ENCODE results near the gene ENG. TPM values are rescaled to one million over a fixed set of nuclear protein-coding genes. Genes with fewer than 3 reads are reported as not detected.
"Not testable (repeated sequence)": the region's sequence is repeated elsewhere in the genome, so short reads cannot be mapped to it uniquely, and the experiment has no call there.

Gene ENG
- total RNA-seq, 1 experiment from 2014 or later: 12.9 TPM

DNA sequence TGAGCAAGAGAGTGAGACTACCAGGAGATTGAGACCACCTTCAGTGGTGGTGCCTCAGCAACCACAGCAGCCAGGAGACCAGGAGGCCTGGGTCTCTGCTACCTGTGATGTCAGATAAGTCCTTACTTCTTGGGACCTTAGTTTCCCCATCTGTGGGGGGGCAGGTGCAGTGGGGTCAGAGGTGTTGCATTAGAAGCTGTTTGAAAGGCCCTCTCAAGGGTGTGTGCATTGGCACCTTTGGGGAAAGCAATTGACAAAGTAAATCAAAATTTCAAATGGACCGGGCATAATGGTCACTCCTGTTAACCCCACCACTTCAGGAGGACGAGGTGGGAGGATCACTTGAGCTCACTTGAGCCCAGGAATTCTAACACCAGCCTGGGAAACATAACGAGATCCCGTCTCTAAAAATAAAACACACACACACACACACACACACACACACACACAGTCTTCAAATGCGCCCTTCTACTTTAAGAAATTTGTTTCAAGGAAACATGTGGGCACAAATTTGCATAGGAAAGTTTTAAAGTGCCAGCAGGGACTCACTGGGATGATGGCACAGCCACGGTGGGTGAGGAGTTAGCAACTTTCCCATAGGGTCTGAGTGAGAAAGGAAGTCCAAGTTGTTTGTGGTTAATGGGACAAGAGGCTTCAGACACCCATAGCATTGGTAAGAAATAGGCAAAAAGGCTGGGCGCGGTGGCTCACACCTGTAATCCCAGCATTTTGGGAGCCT lies 24.4 kb upstream of the ENG start:
- no peak for DNase-seq (ENCODE audit: extremely low read depth, low read depth)

GRCh38 chr9:127878001-127878651 lies 23.7 kb upstream of the ENG start:
- DNase-seq (ENCODE audit: extremely low read depth, low read depth): no peak

DNA sequence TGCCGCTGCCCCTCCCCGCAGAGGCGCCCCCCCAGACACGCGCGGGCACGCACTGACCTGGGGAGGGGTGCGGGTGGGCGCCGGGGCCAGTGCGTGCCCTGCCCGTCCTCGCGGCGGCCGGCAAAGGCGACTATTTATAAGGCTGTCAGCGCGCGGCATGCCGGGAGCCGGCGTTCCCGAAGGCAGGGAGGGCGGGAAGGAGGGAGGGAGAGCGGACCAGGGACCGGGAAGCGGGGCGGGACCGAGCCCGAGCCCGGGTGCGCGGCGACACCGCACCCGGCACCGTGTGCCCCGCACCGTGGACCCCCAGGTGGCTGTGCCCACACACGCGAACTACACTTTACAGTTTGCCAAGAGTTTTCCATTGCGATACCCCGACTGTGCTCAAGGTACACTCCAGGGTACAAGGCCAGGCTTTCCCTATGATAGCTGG lies 23.1 kb upstream of the ENG start, which contains the start of gene AK1:
Gene AK1 (minus strand): TSS at position 110 of the 433 bp plus-strand sequence. CDS start 3,058 bp downstream, outside the sequence.
- peak; percentile 56 for DNase-seq (ENCODE audit: extremely low read depth, low read depth)

DNA sequence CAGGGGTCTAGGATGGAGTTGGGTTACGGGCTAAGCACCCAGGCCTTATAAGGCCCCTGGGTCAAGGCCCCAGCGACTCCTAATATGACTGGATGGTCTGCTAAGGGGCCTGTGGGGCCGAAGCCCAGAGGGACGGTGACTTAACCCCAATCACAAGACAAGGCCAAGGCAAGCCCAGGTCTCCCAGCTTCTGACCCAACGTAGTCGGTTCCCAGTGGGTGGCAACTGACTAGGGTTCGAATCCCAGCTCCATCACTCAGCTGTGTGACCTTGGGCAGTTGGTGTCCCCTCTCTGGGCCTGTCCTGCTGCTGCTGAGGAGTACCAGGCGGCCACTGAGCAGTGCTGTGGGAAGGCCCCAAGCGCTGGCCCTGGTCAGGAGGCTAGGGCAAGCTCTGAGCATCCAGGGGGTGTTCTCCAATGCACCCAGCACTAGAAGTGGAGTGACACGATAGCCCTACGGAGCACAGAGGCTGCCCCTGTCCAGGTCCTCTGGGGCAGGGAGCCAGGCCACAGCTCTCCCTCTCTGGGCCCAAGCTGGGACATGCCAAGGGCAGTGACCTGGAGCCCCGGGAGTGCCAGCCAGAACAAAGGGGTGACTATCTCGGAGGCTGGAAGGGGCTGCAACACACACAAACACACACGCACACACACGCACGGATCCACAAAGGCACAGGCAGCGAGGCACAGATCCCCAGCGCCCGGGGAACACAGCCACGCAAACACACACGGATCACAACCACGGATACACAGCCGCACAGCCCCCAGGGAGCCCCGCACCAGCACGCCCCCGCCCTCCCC lies 22.5 kb upstream of the ENG start:
- DNase-seq (ENCODE audit: extremely low read depth, low read depth): no peak

DNA sequence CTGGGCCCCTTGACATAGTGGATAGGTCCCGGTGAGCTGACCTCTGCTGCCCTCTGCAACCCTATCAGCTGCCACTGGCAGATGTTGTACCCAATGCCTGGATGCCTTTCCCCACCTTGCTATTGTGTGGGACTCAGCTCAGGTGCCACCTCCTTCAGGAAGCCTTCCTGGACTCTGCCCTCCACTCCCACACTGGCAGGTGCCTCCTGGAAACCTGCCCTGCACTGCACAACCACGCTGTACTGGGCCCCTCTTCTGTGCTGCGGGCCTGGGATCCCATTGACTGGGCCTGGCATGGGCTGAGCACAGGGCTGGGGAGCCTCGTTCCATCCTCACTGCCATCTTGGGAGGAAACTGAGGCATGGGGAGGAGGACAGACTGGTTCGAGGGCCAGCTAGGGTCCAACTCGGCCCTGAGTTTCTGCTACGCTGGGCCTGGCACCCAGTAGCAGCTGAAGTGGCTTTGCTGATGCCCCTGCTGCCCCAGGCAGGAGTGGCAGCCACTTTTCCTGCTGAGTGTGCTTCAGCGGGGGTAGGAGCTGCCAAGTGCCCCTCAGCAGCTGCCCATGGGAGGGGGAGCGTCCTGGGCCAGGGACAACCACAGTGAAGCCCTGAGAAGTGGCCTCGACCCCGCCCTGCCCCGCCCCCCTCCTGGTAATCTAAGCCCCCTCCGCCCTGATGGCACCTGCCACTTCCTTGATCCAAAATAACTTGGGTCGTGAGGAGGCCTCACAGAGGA lies 21.7 kb upstream of the ENG start:
- no peak for DNase-seq (ENCODE audit: extremely low read depth, low read depth)

- DNase-seq (ENCODE audit: extremely low read depth, low read depth): no peak
These were observed 21.0 kb upstream of the ENG start for GRCh38 chr9:127875306-127875966.

DNA sequence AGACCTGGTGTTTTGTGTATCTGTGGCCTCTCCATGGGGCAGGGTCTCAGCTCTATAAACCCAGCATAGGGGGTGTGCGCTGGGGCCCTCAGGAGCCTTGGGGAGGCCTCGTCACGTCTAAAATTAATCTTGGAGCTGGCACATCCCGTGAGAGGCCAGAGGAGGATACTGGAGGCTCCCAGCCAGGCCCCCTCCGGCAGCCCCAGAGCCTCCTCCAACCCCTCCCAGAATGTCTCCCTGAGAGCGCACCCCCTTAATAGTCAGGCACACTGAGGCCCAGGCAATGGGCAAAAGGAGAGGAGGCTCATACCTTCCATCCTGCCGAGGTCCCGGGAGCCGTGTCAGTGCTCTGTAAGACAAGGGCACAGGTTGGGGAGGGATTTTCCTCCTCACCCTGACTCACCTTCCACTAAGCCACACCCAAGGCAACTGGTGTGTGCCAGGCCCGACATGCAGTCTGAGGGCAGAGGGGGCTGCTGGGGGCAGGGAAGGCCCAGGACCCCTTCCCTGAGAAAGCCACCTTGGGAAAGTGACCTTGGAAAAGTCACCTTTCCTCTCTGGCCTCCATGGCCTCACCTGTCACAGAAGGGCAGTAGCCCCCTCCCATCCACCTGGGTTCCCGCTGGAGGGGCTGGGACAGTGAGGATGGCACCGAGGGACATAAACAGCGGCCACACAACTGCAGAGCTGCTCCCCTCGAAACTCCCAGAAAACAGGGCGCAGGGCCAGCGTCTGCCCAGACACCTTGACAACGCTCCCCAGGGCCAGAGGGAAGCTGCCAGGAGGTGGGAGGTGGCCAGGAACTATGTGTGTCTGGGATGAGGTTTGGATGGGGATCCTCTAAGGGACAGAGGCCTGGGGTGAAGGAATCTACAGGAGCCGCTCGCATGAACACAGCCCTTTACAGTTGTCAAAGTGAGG lies 20.1 kb upstream of the ENG start:
- no peak for DNase-seq (ENCODE audit: extremely low read depth, low read depth)

DNA sequence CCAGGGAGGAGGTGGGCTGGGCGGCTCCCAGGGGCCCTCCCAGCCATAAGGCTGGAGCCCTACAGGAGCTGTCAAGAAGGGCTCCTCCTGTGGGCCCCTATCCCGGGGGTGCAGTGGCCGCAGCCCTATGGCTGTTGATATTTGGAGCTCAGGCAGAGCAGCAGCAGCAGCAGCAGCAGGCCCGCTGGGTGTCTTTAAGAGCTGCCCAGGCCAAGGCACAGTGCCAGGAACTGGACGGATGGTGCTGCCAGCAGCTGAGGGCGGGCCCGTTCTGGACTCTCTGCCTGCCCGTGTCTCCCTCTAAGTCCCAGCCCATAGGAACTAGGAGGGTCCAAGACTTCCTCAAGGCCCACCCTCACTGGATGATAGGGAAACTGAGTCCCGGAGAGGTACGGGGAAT lies 19.4 kb upstream of the ENG start:
- DNase-seq (ENCODE audit: extremely low read depth, low read depth): no peak

GRCh38 chr9:127873223-127873691 lies 18.8 kb upstream of the ENG start:
- DNase-seq (ENCODE audit: extremely low read depth, low read depth): no peak

GRCh38 chr9:127872369-127873222 lies 18.1 kb upstream of the ENG start:
- no peak for DNase-seq (ENCODE audit: extremely low read depth, low read depth)

GRCh38 chr9:127871531-127871930 lies 17.1 kb upstream of the ENG start:
- no peak for DNase-seq (ENCODE audit: extremely low read depth, low read depth)

DNA sequence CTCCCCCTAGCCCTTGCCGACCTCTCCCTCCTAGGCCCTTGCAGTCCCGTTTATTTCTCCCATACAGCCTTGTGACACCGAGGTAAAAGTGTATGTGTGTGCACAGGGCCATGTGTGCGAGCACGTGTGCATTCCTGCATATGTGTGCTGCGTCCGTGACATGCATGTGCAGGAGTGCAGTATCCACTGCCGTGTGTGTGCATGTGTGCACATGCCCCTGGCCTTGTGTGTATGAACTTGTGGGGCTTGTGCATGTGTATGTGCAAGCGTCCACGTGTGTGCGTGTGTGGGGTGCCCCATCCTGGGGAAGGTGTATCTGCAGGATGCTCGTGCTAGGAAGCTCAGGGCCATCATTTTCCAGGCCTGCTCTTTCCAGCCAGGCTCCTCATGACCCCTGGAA lies 16.4 kb upstream of the ENG start:
- no peak for DNase-seq (ENCODE audit: extremely low read depth, low read depth)

- not testable (repeated sequence) for DNase-seq (ENCODE audit: extremely low read depth, low read depth)
These were observed 15.7 kb upstream of the ENG start for GRCh38 chr9:127870153-127870491.

DNA sequence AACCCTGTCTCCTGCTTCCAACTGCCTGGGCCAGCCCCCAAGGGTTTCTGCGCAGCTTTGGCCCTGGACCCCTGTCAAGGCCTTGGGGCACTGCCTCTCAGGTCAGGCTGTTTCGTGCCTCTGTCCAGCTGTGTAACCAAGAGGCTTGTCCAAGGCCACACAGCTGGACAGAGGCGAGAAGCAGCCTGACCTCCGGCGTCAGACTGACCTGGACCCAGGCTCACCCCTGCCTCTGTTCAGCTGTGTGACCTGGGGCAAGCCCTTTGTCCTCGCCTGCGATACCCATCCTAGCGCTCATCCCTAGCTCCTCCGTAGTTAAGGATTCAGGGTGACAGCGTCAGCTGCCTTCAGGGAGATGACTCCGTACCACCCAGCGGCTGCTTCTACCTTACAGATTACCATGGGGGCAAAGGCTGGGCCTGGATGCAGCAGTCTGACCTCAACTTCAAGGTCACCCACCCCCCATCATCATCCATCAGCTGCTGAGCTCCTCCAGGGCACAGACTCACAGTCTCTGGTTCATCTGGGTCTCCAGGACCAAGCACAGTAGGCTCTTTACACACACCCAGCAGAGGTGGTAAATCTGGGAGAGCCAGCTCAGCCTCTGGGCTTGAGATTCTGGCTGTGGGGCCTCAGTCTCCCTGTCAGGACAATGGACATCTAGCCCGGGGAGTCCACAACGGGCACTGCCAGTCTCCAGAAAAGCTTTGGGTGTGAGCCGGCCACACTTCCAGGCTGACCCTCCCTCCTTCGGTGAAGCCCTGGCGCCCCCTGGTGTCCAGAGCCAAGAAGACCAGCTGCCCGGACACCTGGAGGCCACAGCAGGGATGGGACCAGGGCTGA lies 15.1 kb upstream of the ENG start:
- DNase-seq (ENCODE audit: extremely low read depth, low read depth): peak; percentile 87

- DNase-seq (ENCODE audit: extremely low read depth, low read depth): no peak
These were observed 13.9 kb upstream of the ENG start for GRCh38 chr9:127868278-127868902.

- DNase-seq (ENCODE audit: extremely low read depth, low read depth): no peak
These were observed 13.2 kb upstream of the ENG start for GRCh38 chr9:127867356-127868277.
